Activated T-cell treated with anti-CD3 and anti-CD28 coated beads, Interleukin-2, amount 50 U/mL, for 48 hours (primary cell): Measurements from ENCODE around the gene CDCA5.
A peak's percentile ranks its signal among the peaks of the same experiment; 100 is the strongest.
"Not testable (repeated sequence)": the region's sequence is repeated elsewhere in the genome, so short reads cannot be mapped to it uniquely, and the experiment has no call there.

Experiments used
- DNase-seq, 2 experiments: peaks; one replicate each; pipeline ENCODE4 v3.0.0-alpha.2; 2020

The CDCA5 gene

DNA sequence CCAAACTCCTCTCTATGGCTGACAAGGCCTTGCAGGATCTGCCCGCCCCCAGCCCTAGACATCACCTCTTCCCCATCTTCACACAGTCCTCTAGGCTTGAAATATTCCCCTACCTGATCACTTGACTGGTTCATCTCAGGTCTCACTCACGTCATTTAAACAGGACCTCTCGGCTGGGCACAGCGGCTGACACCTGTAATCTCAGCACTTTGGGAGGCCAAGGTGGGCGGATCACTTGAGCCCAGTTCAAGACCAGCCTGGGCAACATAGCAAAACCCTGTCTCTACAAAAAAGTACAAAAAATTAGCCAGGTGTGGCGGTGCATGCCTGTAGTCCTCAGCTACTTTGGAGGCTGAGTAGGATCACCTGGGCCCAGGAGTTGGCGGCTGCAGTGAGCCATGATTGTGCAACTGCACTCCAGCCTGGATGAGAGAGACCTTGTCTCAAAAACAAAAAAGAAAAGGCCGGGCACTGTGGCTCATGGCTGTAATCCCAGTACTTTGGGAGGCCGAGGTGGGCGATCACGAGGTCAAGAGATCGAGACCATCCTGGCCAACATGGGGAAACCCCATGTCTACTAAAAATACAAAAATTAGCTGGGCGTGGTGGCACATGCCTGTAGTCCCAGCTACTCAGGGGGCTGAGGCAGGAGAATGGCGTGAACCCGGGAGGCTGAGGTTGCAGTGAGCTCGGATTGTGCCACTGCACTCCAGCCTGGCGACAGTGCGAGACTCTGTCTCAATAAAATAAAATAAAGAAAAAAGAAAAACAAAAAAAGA, 35.2 kb upstream of the CDCA5 start:
- not testable (repeated sequence) for DNase-seq

- no peak for DNase-seq
These were observed 34.4 kb upstream of the CDCA5 start for GRCh38 chr11:65118097-65118837.

DNA sequence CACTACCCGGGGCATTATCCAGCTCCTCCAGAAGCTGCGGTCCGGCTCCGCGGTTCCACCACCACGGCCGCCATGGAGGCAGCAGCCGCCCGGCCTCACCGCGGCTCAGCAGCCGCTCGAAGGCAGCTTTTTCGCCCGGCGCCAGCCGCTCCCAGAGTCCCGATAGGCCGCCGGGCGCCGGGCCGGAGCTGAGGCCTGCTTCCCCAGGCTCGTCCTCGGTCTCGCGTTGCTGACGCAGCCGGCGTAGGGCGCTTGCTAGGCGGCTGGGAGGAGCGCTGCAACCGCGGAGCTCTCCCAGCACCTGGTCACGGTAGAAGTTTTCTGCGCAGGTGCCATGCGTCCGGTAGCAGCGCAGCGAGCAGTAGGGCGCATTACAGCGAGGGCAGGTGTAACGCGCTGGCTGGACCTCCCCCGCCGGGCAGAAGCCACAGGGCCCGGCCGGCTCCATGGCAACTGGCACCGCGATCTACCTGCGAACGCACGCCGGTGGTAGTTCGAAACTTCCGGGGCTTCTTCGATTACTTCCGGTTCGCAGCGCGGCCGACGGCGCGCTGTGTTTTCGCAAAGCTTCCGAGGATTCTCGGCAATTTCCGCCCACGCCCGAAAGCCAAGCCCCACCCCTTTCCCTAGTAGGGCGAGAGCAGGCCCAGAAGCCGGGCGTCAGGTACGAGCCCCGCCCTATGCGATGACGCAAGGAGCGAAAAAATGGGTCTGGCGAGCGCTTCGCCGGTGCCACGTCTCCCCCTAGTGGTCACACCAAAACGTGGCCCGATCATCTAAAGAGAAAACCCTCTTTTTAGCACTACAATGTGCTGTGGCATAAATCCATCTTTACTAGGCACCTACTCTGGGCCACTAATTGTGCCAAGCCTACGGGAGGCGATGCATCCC, 33.6 kb upstream of the CDCA5 start, which contains the start of gene ZNHIT2:
TSS of gene ZNHIT2 (minus strand) at position 496 of the 891 bp plus-strand sequence. CDS start at position 448, 48 bp downstream.
- DNase-seq = peak; percentile 100

GRCh38 chr11:65116370-65117205, 32.7 kb upstream of the CDCA5 start:
- peak; percentile 74 to 82 for DNase-seq

DNA sequence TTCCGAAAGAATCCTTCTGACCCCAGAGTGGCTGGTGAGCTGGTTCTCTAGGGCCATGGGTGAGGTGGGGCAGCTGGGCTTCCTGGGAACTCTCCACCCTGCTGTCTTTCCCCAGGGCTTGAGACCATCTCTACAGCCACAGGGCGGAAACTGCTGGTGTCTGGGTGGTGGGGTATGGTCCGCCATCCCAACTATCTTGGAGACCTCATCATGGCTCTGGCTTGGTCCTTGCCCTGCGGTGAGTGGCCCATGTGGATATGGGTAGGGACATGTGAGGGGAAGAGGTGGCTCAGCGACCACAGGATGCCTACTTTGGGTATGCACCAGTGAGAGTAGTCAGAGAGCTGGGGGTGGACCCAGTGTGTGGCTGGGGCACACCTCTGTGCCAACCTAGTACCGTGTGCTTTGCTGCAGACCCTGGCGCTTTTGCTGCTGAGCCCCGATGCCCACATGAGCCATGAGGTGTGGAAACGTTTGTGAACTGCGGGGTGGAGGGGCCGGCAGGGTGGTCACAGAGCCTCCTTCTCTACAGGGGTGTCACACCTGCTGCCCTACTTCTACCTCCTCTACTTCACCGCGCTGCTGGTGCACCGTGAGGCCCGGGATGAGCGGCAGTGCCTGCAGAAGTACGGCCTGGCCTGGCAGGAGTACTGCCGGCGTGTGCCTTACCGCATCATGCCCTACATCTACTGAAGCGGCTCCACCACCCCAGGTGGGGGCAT, 31.7 kb upstream of the CDCA5 start:
- DNase-seq = no peak

DNA sequence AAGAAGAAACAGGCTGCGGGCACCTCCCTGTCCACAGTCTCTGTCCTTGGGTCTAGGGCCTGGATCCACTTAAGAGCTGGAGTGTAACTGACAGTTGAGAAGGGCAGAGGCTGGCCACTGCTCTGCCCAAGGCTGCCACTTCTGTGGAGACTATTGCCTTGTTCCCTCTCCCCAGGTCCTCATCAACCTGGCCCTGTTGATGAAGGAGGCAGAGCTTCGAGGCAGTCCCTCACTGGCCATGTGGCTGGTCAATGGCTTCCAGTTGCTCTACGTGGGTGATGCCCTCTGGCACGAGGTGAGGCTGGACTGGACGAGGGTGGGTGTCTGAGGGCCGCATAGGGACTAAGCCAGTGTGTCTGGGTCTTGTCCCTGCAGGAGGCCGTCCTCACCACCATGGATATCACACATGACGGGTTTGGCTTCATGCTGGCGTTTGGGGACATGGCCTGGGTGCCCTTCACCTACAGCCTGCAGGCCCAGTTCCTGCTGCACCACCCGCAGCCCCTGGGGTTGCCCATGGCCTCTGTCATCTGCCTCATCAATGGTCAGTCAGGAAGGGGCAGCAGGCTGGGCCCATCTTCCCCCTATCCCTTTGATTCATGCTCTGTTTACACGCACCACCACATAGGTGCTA, 30.8 kb upstream of the CDCA5 start:
- no peak for DNase-seq

- no peak for DNase-seq
These were observed 30.0 kb upstream of the CDCA5 start for GRCh38 chr11:65113839-65114238.

- no peak for DNase-seq
These were observed 29.5 kb upstream of the CDCA5 start for GRCh38 chr11:65113361-65113756.

- peak; percentile 81 to 86 for DNase-seq
These were observed 28.9 kb upstream of the CDCA5 start for GRCh38 chr11:65112546-65113360.

- DNase-seq = peak; percentile 96
These were observed 28.1 kb upstream of the CDCA5 start, which contains the start of gene TM7SF2 for GRCh38 chr11:65111744-65112545. Gene TM7SF2, plus strand, starts transcription at chr11:65111872. Its CDS starts 144 bp downstream, at chr11:65112016.

GRCh38 chr11:65111159-65111743, 27.4 kb upstream of the CDCA5 start:
- DNase-seq = no peak

DNA sequence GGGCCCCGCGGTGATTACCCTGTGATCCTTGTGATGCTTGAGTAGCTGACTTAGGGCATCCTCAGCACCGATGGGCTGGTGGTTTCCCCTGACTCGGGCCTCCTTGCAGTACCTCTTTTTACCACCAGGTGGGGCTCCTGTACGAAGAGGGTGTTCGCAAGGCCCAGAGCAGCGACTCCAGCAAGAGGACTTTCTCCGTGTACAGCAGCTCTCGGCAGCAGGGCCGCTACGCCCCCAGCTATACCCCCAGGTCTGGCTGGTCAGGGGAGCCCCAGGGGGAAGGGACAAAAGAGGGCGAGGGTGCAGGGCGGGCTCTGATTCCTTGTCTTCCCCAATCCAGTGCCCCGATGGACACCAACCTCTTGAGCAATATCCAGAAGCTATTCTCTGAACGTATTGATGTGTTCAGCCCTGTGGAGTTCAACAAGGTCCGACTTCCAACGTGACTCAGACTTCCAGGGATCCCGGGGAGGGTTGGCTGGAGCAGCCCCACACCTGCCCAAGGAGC, 26.6 kb upstream of the CDCA5 start:
- DNase-seq = peak; percentile 99 to 100

DNA sequence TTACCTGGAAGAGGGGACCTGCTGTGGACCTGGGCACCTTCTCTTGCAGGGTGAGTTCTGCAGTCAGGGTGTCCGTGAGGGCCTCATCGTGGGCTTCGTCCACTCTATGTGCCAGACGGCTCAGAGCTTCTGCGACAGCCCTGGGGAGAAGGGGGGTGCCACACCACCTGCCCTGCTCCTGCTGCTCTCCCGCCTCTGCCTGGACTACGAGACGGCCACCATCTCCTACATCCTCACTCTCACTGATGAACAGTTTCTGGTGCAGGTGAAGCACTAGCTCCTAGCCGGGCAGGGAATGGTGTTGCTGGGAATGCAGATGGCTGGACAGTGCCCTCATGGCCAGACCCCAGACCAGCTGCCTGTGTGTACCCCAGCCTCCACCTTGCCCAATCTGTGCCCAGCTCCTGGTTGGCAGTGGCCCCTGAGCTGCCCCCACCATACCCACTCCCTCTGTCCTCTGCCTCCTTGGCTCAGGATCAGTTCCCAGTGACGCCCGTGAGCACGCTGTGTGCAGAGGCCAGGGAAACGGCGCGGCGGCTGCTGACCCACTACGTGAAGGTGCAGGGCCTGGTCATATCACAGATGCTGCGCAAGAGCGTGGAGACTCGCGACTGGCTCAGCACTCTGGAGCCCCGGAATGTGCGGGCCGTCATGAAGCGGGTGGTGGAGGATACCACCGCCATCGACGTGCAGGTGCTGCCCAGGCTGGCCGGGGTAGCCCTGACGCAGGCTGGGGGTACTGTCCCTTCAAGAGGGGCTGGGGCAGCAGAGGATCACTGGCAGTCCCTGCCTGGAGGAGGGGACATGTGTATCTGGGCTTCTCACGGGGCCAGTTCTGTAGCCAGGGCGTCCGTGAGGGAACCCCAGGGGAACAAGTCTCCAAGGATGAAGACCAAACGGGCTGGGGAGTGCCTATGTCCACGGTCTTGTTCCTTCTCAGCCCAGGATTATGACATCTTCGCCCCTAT, 25.7 kb upstream of the CDCA5 start:
- DNase-seq = no peak

DNA sequence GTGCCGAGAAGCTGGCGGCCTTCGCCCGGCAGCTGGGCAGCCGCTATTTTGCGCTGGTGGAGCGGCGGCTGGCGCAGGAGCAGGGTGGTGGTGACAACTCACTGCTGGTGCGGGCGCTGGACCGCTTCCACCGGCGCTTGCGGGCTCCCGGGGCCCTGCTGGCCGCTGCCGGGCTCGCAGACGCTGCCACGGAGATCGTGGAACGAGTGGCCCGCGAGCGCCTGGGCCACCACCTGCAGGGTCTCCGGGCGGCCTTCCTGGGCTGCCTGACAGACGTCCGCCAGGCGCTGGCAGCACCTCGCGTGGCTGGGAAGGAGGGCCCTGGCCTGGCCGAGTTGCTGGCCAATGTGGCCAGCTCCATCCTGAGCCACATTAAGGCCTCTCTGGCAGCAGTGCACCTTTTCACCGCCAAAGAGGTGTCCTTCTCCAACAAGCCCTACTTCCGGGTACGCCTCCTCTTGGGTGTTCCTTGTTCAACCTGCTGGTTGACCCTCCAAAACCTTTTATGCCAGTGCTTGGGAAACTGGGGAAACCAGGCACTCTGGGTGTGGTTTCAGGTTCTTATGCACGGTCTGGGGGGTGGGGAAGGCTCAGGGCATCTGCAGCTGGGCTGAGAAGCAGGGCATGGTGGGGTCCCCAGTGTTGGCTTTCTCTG, 24.8 kb upstream of the CDCA5 start:
- DNase-seq = no peak

DNA sequence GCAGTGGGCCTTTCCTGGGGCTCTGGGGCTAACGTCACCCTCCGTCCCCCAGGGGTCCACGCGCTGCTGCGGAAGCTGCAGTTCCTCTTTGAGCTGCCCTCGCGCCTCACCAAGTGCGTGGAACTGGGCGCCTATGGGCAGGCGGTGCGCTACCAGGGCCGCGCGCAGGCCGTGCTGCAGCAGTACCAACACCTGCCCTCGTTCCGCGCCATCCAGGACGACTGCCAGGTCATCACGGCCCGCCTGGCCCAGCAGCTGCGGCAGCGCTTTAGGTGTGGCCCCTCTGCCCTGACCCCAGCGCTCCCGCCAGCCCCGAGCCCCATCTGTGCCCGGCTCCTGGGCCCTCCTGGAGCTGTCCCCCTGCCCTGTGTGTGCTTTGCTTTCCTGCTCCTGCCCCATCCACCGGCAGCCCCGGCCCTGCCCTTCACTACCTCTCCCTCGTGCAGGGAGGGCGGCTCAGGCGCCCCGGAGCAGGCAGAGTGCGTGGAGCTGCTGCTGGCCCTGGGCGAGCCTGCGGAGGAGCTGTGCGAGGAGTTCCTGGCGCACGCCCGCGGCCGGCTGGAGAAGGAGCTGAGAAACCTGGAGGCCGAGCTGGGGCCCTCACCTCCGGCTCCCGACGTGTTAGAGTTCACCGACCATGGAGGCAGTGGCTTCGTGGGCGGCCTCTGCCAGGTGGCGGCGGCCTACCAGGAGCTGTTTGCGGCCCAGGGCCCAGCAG, 24.1 kb upstream of the CDCA5 start:
- no peak for DNase-seq

DNA sequence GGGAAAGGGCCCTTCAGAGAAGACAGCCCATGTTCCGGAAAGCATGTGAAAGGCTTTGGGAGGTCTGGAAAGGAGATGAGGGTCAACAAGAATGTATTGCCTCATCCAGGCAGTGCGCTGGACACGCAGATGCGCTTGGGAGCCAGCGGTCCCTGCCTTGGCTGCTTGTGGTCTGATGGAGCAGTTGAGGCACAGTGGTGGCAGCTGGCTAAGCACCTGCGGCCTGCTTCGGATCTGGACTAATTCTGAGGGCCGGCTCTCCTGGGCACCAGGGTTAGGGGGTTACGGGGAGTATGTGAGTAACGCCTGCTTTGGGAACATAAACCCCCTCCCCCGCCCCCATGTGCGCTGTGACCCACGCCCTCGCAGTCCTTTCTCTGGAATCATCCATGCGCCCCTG, 23.2 kb upstream of the CDCA5 start:
- no peak for DNase-seq
